B cell (primary cell): ENCODE measurements around the gene FLNA. TPM values are rescaled to one million over a fixed set of nuclear protein-coding genes. Genes with fewer than 3 reads are reported as not detected.

Experiments used
- ATAC-seq: fragments of 200-7000 bp; cut with Tn5 transposase; one replicate; pipeline ENCODE4 v1.10.0; 2021; ENCODE audit warnings: low read depth, mild to moderate bottlenecking, moderate number of reproducible peaks, moderate library complexity
- CTCF ChIA-PET: fragments of 350-600 bp; sonication (Branson Sonifier 250); formaldehyde crosslinking; loops from one replicate; lab custom pipeline; 2021; ENCODE audit warnings: antibody characterized with exemption, inconsistent platforms; lab: Charles Lee
- POLR2A ChIA-PET: fragments of 350-600 bp; sonication (Branson Sonifier 250); formaldehyde crosslinking; loops from one replicate; lab custom pipeline; 2021; ENCODE audit warnings: antibody characterized with exemption; lab: Charles Lee
- DNase-seq: peaks from one replicate; pipeline ENCODE4 v3.0.0; 2013
- H2AFZ ChIP-seq: 2 replicates; pipeline ENCODE4 v1.6.1; 2012; ENCODE audit warnings: mild to moderate bottlenecking, low read depth, low read length; ENCODE audit not compliant: insufficient read depth, poor library complexity, severe bottlenecking
- H3K27ac ChIP-seq, 2 donors: 1 replicate in 1 of 2; 2 replicates in 1 of 2; pipeline ENCODE4 v1.5.1; 2012 to 2013; ENCODE audit warnings: low read length in 2 of 2, mild to moderate bottlenecking in 2 of 2, moderate library complexity in 1 of 2
- H3K27me3 ChIP-seq, 4 experiments: fragments of 200-600 bp in 1 of 4; sonication (generic) in 1 of 4; replicated peaks in 1 of 4; 1 replicate in 2 of 4; 2 replicates in 2 of 4; pipeline versions ENCODE4 v1.6.1 to v1.7.0; 2013 to 2016; ENCODE audit warnings: low read length in 3 of 4, mild to moderate bottlenecking in 2 of 4, mixed read lengths in 1 of 4, moderate library complexity in 1 of 4; ENCODE audit not compliant: insufficient read depth in 4 of 4, control insufficient read depth in 3 of 4; ENCODE audit errors: control extremely low read depth in 1 of 4
- H3K36me3 ChIP-seq, 2 experiments: replicated peaks in 1 of 2; 1 replicate in 1 of 2; 2 replicates in 1 of 2; pipeline versions ENCODE4 v1.6.1 to v1.7.1; 2013; ENCODE audit warnings: low read length in 1 of 2; ENCODE audit not compliant: insufficient read depth in 2 of 2, control insufficient read depth in 1 of 2; ENCODE audit errors: control extremely low read depth in 1 of 2, extremely low read depth in 1 of 2
- H3K4me1 ChIP-seq, 2 donors: fragments of 200-600 bp in 1 of 2; sonication (generic) in 1 of 2; 1 replicate in 1 of 2; 2 replicates in 1 of 2; pipeline versions ENCODE4 v1.5.1 to v1.6.1; 2013 to 2017; ENCODE audit warnings: low read length in 2 of 2; ENCODE audit not compliant: control insufficient read depth in 2 of 2, insufficient read depth in 2 of 2
- H3K4me2 ChIP-seq: replicated peaks from 2 replicates; pipeline ENCODE3; 2012; ENCODE audit warnings: mild to moderate bottlenecking, low read depth, low read length; ENCODE audit not compliant: poor library complexity, severe bottlenecking
- H3K4me3 ChIP-seq, 5 experiments: fragments of 200-600 bp in 1 of 5; sonication (generic) in 1 of 5; 1 replicate in 3 of 5; 2 replicates in 2 of 5; pipeline versions ENCODE4 v1.5.1 to v1.7.0; 2011 to 2016; ENCODE audit warnings: low read length in 4 of 5, mild to moderate bottlenecking in 4 of 5, low read depth in 2 of 5, control low read depth in 1 of 5, moderate library complexity in 1 of 5; ENCODE audit not compliant: insufficient read depth in 1 of 5; ENCODE audit errors: control extremely low read depth in 1 of 5, extremely low read depth in 1 of 5
- H3K79me2 ChIP-seq: fragments of 200-600 bp; sonication (generic); one replicate; pipeline ENCODE4 v1.6.0; 2016; ENCODE audit warnings: low read length; ENCODE audit not compliant: control insufficient read depth, insufficient read depth
- H3K9ac ChIP-seq: fragments of 200-600 bp; sonication (generic); 2 replicates; pipeline ENCODE4 v1.6.1; 2017; ENCODE audit warnings: mild to moderate bottlenecking, low read length, moderate library complexity
- H3K9me3 ChIP-seq, 3 donors: one replicate each; pipeline versions ENCODE4 v1.6.1 to v1.7.1; 2013; ENCODE audit warnings: low read length in 2 of 3; ENCODE audit not compliant: control insufficient read depth in 2 of 3, insufficient read depth in 1 of 3; ENCODE audit errors: control extremely low read depth in 1 of 3
- H4K20me1 ChIP-seq: 2 replicates; pipeline ENCODE4 v1.6.0; 2012; ENCODE audit warnings: mild to moderate bottlenecking, low read length; ENCODE audit not compliant: insufficient read depth, control insufficient read depth, poor library complexity, severe bottlenecking
- H3K27ac Mint-ChIP-seq: one replicate; pipeline ENCODE4 v1.8.0; 2021; ENCODE audit warnings: mixed read lengths
- H3K27me3 Mint-ChIP-seq: one replicate; pipeline ENCODE4 v1.8.0; 2021; ENCODE audit warnings: mixed read lengths
- H3K4me1 Mint-ChIP-seq: one replicate; pipeline ENCODE4 v1.8.0; 2021; ENCODE audit warnings: mixed read lengths
- H3K4me3 Mint-ChIP-seq: one replicate; pipeline ENCODE4 v1.8.0; 2021; ENCODE audit warnings: mixed read lengths
- H3K9me3 Mint-ChIP-seq: one replicate; pipeline ENCODE4 v1.8.0; 2022; ENCODE audit warnings: mixed read lengths; ENCODE audit not compliant: insufficient read depth
- CTCF ChIP-seq: fragments of 200-600 bp; IDR thresholded peaks from one replicate; pipeline ENCODE4 v1.8.0; 2022; ENCODE audit warnings: antibody characterized with exemption, mild to moderate bottlenecking
- EZH2 ChIP-seq: IDR thresholded peaks from 2 replicates; pipeline ENCODE4 v1.6.1; 2012; ENCODE audit warnings: borderline replicate concordance, low read depth, mild to moderate bottlenecking, moderate library complexity, low read length; ENCODE audit not compliant: insufficient read depth, poor library complexity, severe bottlenecking
- WGBS: methylation state at CpG from one replicate; pipeline ENCODE4 v1.1.5; 2013; ENCODE audit warnings: missing lambda C conversion rate; ENCODE audit not compliant: insufficient coverage; 5-methylcytosine and 5-hydroxymethylcytosine counted together
- intact Hi-C: fragments of 100-400 bp; cut with micrococcal nuclease; formaldehyde crosslinking; loops from one replicate; pipeline ENCODE4 v1.10.0; 2022
- polyA plus RNA-seq: library from polyadenylated mRNA; depleted of rRNA; stranded (reverse); fragments of >200 nt; gene quantifications from 2 replicates; pipeline ENCODE4 v1.2.3, GENCODE V29; 2012
- total RNA-seq, 2 donors: library from RNA; stranded (reverse); fragments of 120-200 nt in 1 of 2; gene quantifications; 1 replicate in 1 of 2; 2 replicates in 1 of 2; pipeline versions ENCODE4 v1.2.3 to v1.2.4, GENCODE V29; 2013 to 2022

The FLNA gene
- total and polyA plus RNA-seq, 2 donors (not counting 1 experiment from before 2014, with no cell fraction given), result 342 to 510 TPM

- Histone ChIP-seq H3K36me3 (peaks cover 0 to 24% of the 10 kb centered on the region in 2 experiments), H3K4me3 (no peak overlapping the region), H3K27ac (no peak overlapping the region), H3K9ac (no peak overlapping the region), H4K20me1 (peaks cover 25% of the 10 kb centered on the region), H3K27me3 (no peaks in the 10 kb centered on the region), H3K79me2 (no peaks in the 10 kb centered on the region), H3K9me3 (no peaks in the 10 kb centered on the region), H2AFZ (no peak overlapping the region), H3K4me1 (peaks cover 12 to 19% of the 10 kb centered on the region in 2 donors), H3K4me2 (no peak overlapping the region)
- TF ChIP-seq CTCF (no peak), EZH2 (no peak)
- intact Hi-C loops, result no loop called here
- ChIA-PET POLR2A (no interaction called here), CTCF (interaction anchor here (0.7 kb wide), 1 partner anchor 79 kb away, joined by 4 read pairs; no protein-coding TSS in a partner anchor)
- ATAC-seq, result no peak
- no peak for DNase-seq
- H3K27me3 Mint-ChIP-seq, result no peaks in the 10 kb centered on the region
- peaks cover 19% of the 10 kb centered on the region for H3K4me1 Mint-ChIP-seq
- H3K27ac Mint-ChIP-seq, result no peak overlapping the region
- no peaks in the 10 kb centered on the region for H3K9me3 Mint-ChIP-seq
- WGBS, result no CpG with 5 or more reads among the region's 4 CpGs
- no peak overlapping the region for H3K4me3 Mint-ChIP-seq
Observed at GRCh38 chrX:154403858-154404257, 29.4 kb upstream of the FLNA start.

- Histone ChIP-seq H3K36me3 (peaks cover 0 to 24% of the 10 kb centered on the region in 2 experiments), H2AFZ (no peak overlapping the region), H3K27ac (no peak overlapping the region), H3K4me3 (no peak overlapping the region), H3K9me3 (no peaks in the 10 kb centered on the region), H3K79me2 (no peaks in the 10 kb centered on the region), H3K9ac (no peak overlapping the region), H3K4me2 (no peak overlapping the region), H3K27me3 (no peaks in the 10 kb centered on the region), H3K4me1 (peaks cover 12 to 14% of the 10 kb centered on the region in 2 donors), H4K20me1 (peaks cover 30% of the 10 kb centered on the region)
- intact Hi-C loops, result no loop called here
- Mint-ChIP-seq H3K4me1 (peaks cover 15% of the 10 kb centered on the region), H3K27me3 (no peaks in the 10 kb centered on the region), H3K27ac (no peak overlapping the region), H3K9me3 (no peaks in the 10 kb centered on the region), H3K4me3 (no peak overlapping the region)
- ATAC-seq (no peak), DNase-seq (no peak)
- CTCF ChIA-PET, result interaction anchor here (0.7 to 1.2 kb wide), 2 partner anchors 11 to 78 kb away, joined by 4 to 5 read pairs; no protein-coding TSS in a partner anchor
- TF ChIP-seq EZH2, result no peak
- TF ChIP-seq CTCF, result no peak
- WGBS, result 100% methylated on average over 5 of the region's 10 CpGs
- POLR2A ChIA-PET, result no interaction called here
Observed at GRCh38 chrX:154403192-154403591, 28.8 kb upstream of the FLNA start.
